GM18505 (cell line): ENCODE results near the gene MXRA7.

Experiments
- ATAC-seq: cut with Tn5 transposase; IDR thresholded peaks from one replicate; pipeline ENCODE4 v1.9.1; 2021; ENCODE audit not compliant: unreplicated experiment
- POLR2A ChIP-seq: IDR thresholded peaks from 4 replicates; pipeline ENCODE4 v1.6.1; 2011; ENCODE audit warnings: borderline replicate concordance; ENCODE audit not compliant: insufficient read depth, insufficient read length; ENCODE audit errors: extremely low read depth

The MXRA7 gene

DNA sequence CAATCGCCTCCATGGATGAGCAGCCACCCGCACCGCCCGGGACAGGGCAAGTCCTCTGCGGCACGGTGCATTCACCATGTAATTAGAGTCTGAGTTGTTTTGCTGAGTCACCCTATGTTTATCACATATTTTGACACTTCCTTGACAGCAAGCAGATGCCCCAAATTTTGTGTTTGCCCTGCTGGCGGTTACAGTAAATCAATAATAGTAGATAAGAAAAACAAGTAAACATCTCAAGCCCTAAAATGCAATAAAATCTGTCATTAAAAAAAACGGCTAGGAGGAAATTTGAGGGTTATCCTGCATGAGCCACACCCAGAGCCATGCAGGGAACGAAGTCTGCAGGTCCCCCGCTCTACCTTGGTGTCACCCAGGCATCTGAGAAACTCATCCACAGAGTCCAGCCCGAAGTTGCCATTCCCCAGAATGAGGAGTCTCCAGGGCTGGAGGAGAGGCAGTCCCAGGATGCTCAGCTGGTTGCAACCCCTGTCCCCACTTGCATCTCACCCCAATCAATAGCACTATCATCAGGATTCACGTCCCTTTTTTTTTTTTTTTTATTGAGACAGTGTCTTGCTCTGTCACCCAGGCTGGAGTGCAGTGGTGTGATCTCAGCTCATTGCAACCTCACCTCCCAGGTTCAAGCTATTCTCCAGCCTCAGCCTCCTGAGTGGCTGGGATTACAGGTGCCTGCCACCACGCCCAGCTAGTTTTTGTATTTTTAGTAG lies 50.7 kb downstream of the MXRA7 start:
- TF ChIP-seq POLR2A, result no peak
- no peak for ATAC-seq

DNA sequence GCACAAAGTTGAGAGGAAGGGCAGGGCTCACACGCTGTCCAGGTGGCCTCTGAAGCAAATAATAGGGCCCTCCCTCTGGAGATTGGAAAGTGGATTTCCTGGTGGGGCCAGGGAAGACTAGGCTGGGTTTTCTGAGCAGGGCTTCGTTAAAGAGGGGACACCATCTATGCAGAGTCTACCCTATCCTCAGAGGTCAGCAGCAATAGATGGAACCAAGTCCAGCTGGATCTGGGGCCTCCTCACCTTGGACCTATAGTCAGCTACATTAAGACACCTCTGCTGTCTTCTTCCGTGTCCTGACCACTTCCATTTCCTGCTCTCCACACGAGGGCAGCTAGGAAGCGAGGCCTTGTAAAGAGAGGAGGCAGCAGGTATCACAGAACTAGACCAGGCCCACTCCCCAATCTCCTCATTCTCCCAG lies 52.5 kb downstream of the MXRA7 start:
- no peak for ATAC-seq
- no peak for TF ChIP-seq POLR2A

DNA sequence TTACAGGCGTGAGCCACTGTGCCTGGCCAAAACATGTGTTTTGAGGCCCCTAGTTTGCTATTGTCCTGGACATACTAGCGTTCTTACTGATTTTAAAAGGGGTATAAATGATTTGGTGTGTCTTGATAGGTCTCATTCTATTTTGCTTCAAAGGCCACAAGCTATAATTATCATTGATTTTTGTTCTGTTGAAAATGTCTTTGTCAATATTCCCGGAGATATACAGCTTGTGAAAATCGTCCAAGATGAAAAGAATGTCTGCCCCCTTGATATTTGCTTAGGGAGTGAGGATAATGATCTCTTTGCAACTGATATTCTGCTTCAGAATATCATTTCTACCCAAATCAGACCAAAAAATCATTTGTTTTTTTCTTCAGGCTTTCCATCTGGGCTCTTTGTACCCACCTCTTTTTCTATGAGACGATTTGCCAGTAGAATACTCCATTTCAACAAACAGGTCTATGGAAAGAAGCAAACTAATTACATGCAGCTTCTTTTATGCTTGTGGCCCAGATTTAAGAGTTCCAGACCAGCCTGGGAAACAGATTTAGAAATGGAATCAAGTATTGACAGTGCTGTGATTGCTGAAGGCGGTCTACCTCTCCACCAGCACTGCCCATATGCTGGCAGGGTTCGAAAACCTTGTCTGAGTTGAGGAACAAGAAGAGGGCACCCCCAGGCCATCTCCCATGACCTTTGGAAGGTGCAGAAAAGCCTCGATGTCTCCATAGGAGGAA lies 53.1 kb downstream of the MXRA7 start:
- ATAC-seq, result no peak
- no peak for TF ChIP-seq POLR2A

DNA sequence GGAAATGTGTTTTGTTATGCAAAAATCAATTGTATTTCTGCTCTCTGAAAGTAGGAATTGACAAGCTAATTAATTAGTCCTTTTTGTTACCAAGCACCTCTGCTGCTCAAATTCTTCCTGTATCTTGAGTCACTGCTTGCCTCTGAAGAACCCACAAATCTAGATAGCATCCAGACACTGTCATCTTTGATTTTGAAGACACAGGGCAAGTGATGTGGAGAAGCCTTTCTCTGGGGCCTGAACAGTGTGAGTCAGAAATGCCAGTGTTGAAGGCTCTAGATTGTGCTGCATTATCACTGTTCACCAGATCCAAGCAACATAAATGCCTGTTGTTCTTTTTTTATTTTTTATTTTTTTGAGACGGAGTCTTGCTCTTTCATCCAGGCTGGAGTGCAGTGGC lies 56.4 kb downstream of the MXRA7 start:
- TF ChIP-seq POLR2A, result no peak
- ATAC-seq, result no peak

DNA sequence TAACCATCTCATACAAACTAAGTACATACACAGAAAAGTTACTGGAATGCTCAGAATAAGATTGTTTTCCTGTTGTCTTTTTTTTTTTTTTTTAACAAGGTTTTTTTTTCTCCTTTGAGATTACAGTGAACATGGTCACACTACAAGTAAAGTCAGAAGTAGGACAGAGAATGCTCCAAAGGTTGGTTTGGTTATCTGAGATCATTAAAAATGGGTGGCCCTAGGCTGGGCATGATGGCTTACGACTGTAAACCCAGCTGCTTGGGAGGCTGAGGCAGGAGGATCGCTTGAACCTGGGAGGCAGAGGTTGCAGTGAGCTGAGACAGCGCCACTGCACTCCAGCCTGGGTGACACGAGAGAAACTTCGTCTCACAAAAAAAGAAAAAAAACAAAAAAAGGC lies 60.3 kb downstream of the MXRA7 start:
- no peak for ATAC-seq
- no peak for TF ChIP-seq POLR2A

DNA sequence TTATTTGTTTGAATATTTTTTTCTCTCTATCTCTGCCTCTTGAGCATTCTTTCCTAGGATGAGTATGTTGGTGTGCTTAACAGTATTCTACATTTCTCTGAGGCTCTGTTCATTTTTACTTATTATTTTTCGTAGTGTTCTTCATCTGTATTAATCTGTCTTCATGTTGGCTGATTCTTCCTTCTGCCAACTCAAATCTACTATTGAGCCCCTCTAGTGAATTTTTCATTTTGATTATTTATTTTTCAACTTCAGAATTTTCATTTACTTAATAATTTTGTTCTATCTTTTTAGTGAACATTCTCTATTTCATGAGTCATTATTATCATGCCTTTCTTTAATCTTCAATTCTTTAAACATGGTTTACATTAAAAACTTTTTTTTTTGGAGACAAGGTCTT lies 64.1 kb downstream of the MXRA7 start:
- no peak for TF ChIP-seq POLR2A
- ATAC-seq, result no peak

DNA sequence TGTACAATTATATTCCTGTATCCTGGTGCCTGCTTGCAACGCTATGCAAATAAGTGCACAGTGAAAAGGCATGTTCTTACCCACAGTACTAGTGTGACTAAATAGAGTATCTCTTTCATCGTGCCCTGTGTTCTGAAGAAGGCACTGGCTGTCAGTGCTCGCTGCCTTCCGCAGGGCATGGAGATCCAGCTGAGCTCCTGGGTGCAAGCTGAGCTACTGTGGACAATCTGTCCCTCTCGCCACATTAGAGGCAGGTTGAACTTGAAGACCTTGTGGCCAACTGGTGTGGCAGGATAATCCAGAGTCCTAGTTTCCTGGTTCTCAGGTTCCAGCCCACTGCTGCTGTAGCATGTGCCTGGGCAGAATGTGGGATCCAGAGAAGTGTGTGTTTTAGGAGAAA lies 65.3 kb downstream of the MXRA7 start:
- ATAC-seq, result no peak
- no peak for TF ChIP-seq POLR2A

DNA sequence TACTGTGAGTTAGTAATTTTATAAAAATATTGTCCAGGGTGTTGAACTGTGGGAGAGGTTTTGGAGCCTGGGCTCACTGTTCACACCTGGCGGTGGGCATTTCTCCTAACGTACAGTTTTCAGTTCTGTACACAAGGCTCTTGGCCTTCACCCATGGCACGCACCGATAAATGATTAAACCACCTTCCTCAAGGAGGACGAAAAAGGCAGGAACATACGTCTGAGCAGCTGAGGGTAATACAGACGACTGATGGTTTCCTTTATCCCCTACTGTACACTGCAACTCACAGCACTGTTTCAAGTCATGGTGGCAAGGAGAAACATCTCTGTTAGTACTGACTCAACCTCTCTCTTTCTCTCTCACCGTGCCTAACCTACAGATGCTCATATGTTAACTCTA lies 65.8 kb downstream of the MXRA7 start:
- TF ChIP-seq POLR2A, result no peak

DNA sequence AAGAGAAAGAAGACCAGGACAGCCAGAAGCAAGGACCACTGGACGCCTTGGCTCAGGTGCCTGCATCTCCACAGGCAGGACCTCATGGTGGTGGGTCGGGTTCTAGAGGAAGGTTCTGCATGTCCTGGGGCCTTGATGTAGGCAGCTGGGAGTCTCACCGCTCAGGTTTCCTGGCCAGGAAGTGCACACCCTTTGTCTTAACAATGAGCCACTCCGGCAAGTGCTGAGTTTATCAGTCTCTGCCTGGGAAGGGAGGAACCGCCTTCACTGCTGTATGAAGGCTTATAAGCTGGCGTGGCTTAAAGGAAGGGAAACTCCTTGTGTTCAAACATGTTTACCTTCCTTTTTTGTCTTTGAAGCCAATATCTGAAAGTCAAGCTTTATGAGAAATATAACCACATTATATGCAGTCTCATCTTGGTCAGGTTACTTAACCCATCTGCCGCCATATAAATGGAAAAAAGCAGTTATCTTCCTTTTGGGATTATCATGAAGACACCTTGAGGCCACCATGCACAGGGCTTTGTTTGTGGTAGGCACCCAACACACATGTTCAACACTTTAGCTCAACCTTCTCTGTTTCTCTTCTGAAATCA lies 67.1 kb downstream of the MXRA7 start, which contains the start of gene ST6GALNAC1:
Gene ST6GALNAC1 (minus strand): TSS at position 205 of the 596 bp plus-strand sequence. CDS start 119 bp downstream, at position 86.
- ATAC-seq, result no peak

More for the DNA sequence above, 65.8 kb downstream of the MXRA7 start:
- ATAC-seq, result no peak

DNA sequence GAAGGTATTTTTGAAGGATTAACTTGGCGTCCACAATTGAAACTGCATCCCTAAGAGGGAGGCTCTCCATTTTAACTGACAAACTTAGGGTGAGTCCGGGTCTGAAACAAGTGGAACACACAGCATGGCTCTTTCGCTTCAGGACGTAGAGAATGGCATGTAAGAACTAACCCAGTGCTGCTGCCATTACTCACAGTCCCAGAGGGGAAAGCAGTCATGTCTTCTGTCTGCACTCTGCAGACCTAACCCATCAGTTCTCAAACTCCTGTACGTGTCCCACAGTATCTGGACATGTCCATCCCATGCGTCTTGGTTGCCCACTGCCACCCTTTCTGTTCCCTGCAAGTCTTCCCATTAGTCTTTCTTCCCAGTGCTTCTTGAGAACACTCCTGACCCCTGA lies 67.8 kb downstream of the MXRA7 start:
- no peak for TF ChIP-seq POLR2A
- no peak for ATAC-seq

More for the DNA sequence above, 67.1 kb downstream of the MXRA7 start, which contains the start of gene ST6GALNAC1:
- no peak for TF ChIP-seq POLR2A

DNA sequence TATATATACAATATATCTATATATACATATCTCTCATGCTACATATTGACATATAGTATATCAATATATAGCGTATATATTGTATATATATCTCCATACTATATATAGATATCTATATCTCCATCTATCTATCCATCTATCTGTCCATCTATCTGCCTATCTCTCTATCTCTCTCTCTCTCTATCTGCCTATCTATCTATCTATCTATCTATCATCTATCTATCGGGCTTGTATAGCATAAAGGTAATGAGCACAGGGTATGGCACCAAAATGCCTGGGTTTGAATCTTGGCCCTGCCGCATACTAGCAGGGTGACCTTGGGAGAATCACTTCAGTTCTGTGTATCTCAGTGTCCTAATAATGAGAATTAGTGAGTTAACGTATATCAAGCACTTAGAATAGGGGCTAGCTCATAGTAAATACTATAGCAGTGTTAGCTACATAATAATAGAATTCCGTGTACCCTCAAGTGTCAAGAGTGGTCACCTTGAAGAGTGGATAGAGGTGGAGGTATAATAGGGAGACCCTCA lies 68.7 kb downstream of the MXRA7 start:
- no peak for TF ChIP-seq POLR2A
- ATAC-seq, result no peak

DNA sequence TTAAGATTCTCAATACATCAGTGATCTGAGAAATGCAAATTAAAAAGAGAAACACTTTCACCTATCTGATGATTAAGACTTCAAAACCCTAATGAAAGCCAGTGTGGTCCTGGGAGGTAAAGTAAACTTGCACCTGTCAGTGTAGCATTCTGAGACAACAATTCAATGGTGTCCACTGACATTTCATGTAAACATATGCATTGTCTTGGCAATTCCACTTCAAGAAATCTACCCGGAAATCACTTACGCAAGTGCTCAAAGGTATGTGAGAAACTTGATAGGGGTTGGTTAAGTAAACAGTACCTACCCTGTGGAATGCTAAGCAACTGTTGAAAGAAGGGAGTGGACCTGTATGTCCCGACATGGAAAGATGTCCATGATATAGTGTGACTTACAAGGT lies 69.3 kb downstream of the MXRA7 start:
- ATAC-seq, result no peak
- no peak for TF ChIP-seq POLR2A

DNA sequence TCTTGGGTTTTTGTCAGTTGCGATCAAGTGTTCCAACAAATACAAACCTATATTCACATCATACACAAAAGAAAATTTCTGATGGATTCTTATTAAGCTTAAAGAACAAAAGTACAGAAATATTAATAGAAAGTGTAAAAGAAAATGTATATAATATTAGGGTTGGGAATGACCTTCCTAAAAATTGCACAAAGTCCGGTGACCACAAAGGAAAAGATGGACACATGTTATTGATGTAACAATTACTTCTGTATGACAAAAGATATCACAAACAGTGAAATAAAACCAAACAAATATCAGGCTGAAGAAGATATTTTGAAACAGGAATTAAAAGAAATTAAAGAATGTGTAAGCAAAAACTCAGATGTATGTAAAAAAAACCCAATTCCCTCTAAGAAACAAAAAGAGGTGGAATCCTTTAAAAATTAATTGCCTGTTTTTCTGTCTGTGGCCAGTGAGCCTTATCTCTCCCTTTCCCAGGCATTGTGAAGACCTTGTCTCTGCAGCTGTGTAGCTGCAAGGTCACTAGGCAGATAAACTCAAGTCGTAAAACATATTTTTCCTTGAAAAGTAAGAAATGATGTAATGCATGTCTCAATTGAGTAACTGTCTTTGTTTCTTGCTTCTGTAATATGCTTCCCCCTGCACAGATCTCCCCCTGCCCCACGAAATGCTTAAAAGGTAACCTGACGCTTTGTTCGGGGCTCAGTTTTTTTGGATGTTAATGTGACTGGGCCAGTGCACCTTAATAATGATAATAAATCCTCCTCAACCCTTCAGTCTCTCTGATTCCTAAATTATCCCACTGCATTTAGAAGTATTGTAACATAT lies 70.0 kb downstream of the MXRA7 start:
- no peak for ATAC-seq

More for the DNA sequence above, 70.0 kb downstream of the MXRA7 start:
- TF ChIP-seq POLR2A, result no peak
